SH-SY5Y (cell line): ENCODE measurements around the gene ANKRD11.

Experiments
- GATA2 ChIP-seq: IDR thresholded peaks from 2 replicates; pipeline ENCODE4 v1.6.1; 2011; ENCODE audit warnings: mild to moderate bottlenecking, low read depth, low read length
- GATA3 ChIP-seq: IDR thresholded peaks from 2 replicates; pipeline ENCODE4 v1.6.1; 2011; ENCODE audit warnings: low read depth, mild to moderate bottlenecking, low read length, moderate library complexity

DNA sequence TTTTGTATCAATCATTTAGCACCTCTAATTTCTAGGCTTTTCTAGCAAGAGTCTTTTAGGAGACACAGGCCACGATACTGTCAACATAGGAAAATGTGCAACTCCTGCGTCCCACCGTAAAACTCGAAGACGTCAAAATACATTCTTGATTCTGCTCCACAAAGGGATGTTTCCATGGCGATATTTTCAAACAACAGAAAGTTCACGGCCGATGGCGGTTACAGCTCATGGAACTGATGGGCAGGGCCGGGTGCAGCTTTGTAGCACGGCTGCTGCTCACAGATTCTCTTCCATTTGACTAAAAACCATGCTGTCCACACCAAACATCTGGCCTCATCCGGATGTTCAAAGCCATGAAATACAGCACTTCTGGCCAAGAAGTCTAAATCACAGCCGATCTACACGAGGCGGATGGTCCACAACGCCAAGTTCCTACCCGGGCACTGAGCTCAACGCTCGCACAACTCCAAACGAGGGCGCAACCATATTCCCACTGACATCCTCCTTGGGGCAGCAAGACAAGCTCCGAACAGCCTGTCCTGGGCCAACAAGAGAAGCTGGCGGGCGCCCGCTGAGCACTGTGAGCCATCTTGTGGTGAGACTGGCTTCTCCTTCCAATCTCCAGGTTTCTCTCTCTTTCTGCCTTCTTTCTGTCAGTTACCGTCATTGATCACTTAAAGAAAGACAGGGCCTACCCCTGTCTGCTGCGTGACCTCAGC is 193.0 kb downstream of the ANKRD11 start:
- TF ChIP-seq GATA2 (no peak), GATA3 (no peak)
